KMS-11 (cell line): ENCODE data around the gene SCAPER.
A peak's percentile ranks its signal among the peaks of the same experiment; 100 is the strongest.

Experiments
- H2AFZ ChIP-seq: fragments of 200-600 bp; sonication (generic); 2 replicates; pipeline ENCODE4 v1.6.1; 2016; ENCODE audit warnings: antibody characterized with exemption, mixed run types, low read depth
- H3K27ac ChIP-seq: fragments of 200-600 bp; sonication (generic); 2 replicates; pipeline ENCODE4 v1.6.1; 2016; ENCODE audit warnings: mild to moderate bottlenecking, mixed run types
- H3K27me3 ChIP-seq: fragments of 200-600 bp; sonication (generic); 2 replicates; pipeline ENCODE4 v1.6.1; 2017; ENCODE audit warnings: mild to moderate bottlenecking, low read depth, mixed run types, moderate library complexity; ENCODE audit not compliant: insufficient read depth
- H3K36me3 ChIP-seq: fragments of 200-600 bp; sonication (generic); 2 replicates; pipeline ENCODE4 v1.6.1; 2017; ENCODE audit warnings: mild to moderate bottlenecking, mixed run types; ENCODE audit not compliant: insufficient read depth
- H3K4me1 ChIP-seq: fragments of 200-600 bp; sonication (generic); 2 replicates; pipeline ENCODE4 v1.6.1; 2016; ENCODE audit warnings: mild to moderate bottlenecking, low read depth, mixed run types; ENCODE audit not compliant: poor library complexity, severe bottlenecking
- H3K4me2 ChIP-seq: fragments of 200-600 bp; sonication (generic); 2 replicates; pipeline ENCODE4 v1.7.0; 2016; ENCODE audit warnings: mild to moderate bottlenecking, mixed run types
- H3K4me3 ChIP-seq: fragments of 200-600 bp; sonication (generic); IDR thresholded peaks from 2 replicates; pipeline ENCODE4 v1.6.1; 2017; ENCODE audit warnings: low read depth, low read length, mixed read lengths; ENCODE audit not compliant: insufficient read depth
- H3K79me2 ChIP-seq: fragments of 200-600 bp; sonication (generic); 2 replicates; pipeline ENCODE4 v1.6.1; 2016; ENCODE audit warnings: low read depth, mixed run types; ENCODE audit not compliant: insufficient read depth
- H3K9ac ChIP-seq: fragments of 200-600 bp; sonication (generic); 2 replicates; pipeline ENCODE4 v1.6.1; 2016; ENCODE audit warnings: mild to moderate bottlenecking, mixed run types
- H4K20me1 ChIP-seq: fragments of 200-600 bp; sonication (generic); 2 replicates; pipeline ENCODE4 v1.6.1; 2016; ENCODE audit warnings: mild to moderate bottlenecking, mixed run types; ENCODE audit not compliant: insufficient read depth
- TF ChIP-seq, protein P1 (sequence below): fragments of 200-600 bp; sonication (generic); conservative IDR thresholded peaks from 2 replicates; pipeline ENCODE4 v1.6.1; 2017; ENCODE audit warnings: low read depth, mild to moderate bottlenecking, antibody characterized with exemption, low read length, moderate library complexity, mixed read lengths

SCAPER gene

DNA sequence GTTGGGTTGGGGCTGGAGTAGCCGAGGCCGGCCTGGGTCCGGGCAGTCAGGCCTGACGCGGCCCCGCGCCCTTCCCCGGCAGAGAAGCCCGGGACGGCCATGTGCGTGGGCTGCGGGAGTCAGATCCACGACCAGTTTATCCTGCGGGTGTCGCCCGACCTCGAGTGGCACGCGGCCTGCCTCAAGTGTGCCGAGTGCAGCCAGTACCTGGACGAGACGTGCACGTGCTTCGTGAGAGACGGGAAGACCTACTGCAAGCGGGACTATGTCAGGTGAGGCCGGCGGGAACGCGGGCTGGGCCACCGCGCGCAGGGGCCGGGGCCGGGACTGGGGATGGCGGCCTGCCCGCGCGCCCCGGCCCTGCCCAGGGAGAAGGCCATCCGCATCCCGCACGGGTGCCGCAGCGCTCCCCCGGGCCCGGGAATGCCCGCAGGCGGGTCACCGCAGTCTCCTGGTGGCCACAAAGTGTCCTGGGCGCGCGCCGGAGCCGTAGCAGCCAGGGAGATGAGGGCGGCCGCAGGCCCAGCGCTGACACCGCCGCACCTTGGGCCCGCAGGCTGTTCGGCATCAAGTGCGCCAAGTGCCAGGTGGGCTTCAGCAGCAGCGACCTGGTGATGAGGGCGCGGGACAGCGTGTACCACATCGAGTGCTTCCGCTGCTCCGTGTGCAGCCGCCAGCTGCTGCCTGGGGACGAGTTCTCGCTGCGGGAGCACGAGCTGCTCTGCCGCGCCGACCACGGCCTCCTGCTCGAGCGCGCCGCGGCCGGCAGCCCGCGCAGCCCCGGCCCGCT is 567.2 kb downstream of the SCAPER start:
- Histone ChIP-seq H3K4me3 (no peak overlapping the region), H3K4me1 (peaks cover 4% of the 10 kb centered on the region), H3K27ac (peak overlapping the region; percentile 45), H3K4me2 (peak overlapping the region; percentile 74), H4K20me1 (no peaks in the 10 kb centered on the region), H3K27me3 (no peaks in the 10 kb centered on the region), H3K9ac (peak overlapping the region; percentile 61; the same call in 1 of the 2 replicates), H3K79me2 (no peaks in the 10 kb centered on the region), H2AFZ (peak overlapping the region; percentile 93), H3K36me3 (no peaks in the 10 kb centered on the region)
- TF ChIP-seq, protein P1, sequence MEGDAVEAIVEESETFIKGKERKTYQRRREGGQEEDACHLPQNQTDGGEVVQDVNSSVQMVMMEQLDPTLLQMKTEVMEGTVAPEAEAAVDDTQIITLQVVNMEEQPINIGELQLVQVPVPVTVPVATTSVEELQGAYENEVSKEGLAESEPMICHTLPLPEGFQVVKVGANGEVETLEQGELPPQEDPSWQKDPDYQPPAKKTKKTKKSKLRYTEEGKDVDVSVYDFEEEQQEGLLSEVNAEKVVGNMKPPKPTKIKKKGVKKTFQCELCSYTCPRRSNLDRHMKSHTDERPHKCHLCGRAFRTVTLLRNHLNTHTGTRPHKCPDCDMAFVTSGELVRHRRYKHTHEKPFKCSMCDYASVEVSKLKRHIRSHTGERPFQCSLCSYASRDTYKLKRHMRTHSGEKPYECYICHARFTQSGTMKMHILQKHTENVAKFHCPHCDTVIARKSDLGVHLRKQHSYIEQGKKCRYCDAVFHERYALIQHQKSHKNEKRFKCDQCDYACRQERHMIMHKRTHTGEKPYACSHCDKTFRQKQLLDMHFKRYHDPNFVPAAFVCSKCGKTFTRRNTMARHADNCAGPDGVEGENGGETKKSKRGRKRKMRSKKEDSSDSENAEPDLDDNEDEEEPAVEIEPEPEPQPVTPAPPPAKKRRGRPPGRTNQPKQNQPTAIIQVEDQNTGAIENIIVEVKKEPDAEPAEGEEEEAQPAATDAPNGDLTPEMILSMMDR = no peak

DNA sequence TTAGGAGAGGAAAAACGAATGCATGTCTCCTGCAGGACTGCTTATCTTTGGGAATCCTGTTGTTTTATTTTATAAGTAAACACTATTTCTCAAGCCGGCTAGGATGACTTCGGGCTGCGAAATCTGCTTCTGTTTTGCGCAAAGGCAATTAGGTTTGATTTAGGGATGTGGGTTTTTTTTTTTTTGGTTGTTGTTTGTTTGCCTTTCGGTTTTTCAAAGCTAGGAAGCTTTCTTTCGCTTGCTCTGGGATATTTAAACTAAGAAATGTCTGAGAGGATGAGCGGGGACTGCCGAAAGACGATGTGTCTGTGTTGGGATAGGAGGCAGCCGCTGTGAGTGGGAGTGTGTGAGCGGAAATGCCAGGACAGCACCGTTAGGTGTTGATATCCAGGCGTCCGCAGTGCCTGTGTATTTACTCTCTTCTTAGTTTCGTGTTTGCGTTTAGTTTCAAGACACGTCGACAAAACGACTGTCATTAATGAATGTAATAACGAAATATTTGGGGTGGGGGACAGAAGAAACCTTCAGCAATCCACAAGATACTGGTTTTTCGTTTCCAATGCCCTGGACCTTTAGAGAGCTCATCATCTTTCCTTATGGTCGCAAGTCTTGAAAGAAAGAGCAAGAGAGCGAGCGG is 568.0 kb downstream of the SCAPER start:
- H3K27me3 ChIP-seq = no peaks in the 10 kb centered on the region
- H2AFZ ChIP-seq = peak overlapping the region; percentile 93
- H3K27ac ChIP-seq = peak overlapping the region; percentile 45

DNA sequence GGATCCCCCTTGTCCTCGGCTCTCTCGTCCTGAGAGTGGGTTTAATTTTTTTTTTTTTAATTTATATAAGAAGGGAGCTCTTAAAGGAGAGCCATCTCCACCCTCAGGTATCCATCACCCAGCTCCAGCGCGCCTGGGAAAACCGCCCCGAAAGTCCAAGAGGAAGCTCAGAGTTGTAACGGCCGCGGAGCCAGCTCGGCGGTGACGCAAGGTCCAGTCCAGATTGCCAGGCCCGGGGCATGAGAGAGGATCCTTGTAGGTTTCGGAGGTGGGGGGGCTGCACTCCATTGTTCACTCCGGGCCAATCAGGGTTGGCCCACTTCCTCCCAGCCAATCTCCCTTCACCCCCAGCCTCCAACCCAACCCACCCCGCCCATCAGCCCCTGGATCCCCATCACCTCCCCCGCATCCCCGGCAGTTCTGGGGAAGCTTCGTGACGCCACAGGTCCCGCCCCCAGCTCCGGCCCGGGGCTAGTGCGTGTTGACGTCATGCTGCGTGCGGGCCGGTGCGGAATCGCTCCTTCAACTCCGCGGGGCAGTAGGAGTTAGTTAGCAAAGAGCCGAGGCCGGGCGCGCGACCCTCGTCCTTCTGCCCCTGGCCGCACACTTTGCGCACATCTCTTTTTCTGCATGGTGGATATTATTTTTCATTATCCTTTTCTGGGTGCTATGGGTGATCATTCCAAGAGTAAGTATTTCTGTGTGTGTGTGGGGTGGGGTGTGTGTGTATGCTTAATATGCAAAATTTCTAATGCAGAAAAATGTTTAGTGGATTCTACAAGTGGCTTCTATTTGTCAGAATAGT is 568.7 kb downstream of the SCAPER start, which contains the start of gene ISL2:
TSS of gene ISL2 (plus strand) at position 520 of the 805 bp plus-strand sequence. CDS start at position 631, 111 bp downstream.
- peaks cover 4% of the 10 kb centered on the region for H3K4me1 ChIP-seq
- no peaks in the 10 kb centered on the region for H3K36me3 ChIP-seq
- H3K27me3 ChIP-seq = no peaks in the 10 kb centered on the region
- H3K9ac ChIP-seq = peak within 1 kb of the TSS; percentile 90
- peak within 1 kb of the TSS; percentile 93 for H2AFZ ChIP-seq
- H3K4me2 ChIP-seq = peak within 1 kb of the TSS; percentile 84
- H3K27ac ChIP-seq = peak within 1 kb of the TSS; percentile 81
- no peaks in the 10 kb centered on the region for H3K79me2 ChIP-seq
- TF ChIP-seq, protein P1 = no peak
- no peak within 1 kb of the TSS for H3K4me3 ChIP-seq
- H4K20me1 ChIP-seq = no peaks in the 10 kb centered on the region

More for the DNA sequence above, 568.0 kb downstream of the SCAPER start:
- Histone ChIP-seq H4K20me1 (no peaks in the 10 kb centered on the region), H3K36me3 (no peaks in the 10 kb centered on the region), H3K4me1 (peaks cover 4% of the 10 kb centered on the region), H3K4me3 (no peak overlapping the region), H3K79me2 (no peaks in the 10 kb centered on the region), H3K9ac (peak overlapping the region; percentile 61; the same call in 1 of the 2 replicates), H3K4me2 (peak overlapping the region; percentile 74)
- TF ChIP-seq, protein P1 = no peak

DNA sequence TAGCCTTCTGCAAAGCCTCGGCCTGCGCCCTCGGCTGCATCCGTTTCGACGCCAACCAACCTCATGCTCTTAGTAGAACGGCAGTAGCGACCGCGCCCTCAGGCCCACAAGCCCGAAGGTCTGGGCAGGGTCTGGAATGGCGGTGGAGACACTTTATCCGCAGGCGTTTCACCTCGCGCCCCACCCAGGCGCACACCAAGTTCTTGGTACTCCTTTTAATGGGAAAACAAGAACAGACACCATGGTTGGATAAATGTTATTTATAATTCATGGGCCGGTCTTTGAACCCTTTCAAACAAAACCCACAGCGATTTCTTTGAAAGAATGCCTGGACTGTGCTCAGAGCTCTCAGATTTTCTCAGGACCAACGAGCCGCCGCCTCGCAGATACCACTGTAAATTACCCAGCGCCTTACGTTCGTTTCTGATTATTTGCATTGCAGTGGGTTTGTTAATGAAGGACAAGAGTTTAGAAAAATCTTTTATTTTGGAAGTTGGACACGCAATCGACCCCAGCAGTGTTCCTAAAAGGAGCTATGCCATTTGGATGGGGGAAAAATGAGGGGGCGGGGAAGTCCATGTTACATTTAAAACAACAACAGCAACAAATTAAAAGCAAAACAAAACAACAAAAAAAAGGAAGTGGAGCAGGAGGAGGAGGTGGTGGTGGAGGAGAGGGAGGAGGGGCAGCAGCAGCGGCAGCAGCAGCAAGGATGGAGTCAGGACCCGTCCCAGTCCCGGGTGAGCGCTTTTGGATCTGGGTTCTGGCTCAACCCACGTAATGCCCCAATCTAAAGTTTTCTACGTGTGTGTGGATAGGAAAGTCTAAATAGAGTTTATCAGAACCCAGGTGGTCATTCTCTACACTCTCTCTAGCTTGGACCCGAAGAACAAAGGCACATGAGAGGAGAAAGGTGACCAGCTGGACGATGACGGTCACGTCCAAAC is 569.6 kb downstream of the SCAPER start:
- Histone ChIP-seq H3K27ac (peak overlapping the region; percentile 81), H3K27me3 (no peaks in the 10 kb centered on the region), H3K9ac (peak overlapping the region; percentile 90), H3K79me2 (no peaks in the 10 kb centered on the region), H3K4me3 (no peak overlapping the region), H3K4me1 (peaks cover 4% of the 10 kb centered on the region), H2AFZ (peak overlapping the region; percentile 91), H4K20me1 (no peaks in the 10 kb centered on the region), H3K4me2 (peak overlapping the region; percentile 84), H3K36me3 (no peaks in the 10 kb centered on the region)
- TF ChIP-seq, protein P1 = no peak
